ENCODE data around the gene FAM241B. TPM values are rescaled to one million over a fixed set of nuclear protein-coding genes. Genes with fewer than 3 reads are reported as not detected.

The FAM241B gene
- polyA plus RNA-seq, 1 donor (not counting 4 experiments of a cell fraction or from before 2014, with no cell fraction given): 7.9 TPM

DNA sequence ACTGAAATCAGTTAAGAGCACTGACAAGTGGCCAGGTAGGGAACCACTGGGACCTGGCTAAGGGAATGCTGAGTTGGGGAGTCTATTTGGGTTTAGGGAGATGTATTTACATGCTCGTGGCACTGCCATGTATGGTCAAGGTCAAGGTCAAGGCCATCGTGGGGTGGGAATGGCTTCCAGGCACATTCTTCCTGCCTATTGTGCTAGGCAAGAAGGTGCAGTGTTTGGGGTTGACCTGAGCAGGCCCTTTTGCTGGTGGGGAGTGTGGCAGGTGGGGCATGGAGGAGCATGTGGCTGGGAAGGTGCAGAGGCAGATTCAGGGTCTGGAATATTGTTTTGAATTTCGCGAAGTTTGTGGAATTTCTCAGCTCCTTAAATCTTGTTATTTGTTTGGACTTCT lies 17.8 kb downstream of the FAM241B start:
- Histone ChIP-seq H4K20me1 (ENCODE audit: control insufficient read depth, extremely low read depth, insufficient read depth, low read length) (no peaks in the 10 kb centered on the region), H3K9me3 (ENCODE audit: control insufficient read depth, low read depth, low read length) (peaks cover 2% of the 10 kb centered on the region), H3K4me2 (ENCODE audit: control insufficient read depth, extremely low read depth, insufficient read depth, low read depth, low read length) (no peak overlapping the region), H3K9ac (ENCODE audit: control insufficient read depth, extremely low read depth, insufficient read depth, low read length) (no peak overlapping the region), H3K9me1 (ENCODE audit: control insufficient read depth, extremely low read depth, insufficient read depth, low read length) (no peaks in the 10 kb centered on the region), H3K4me1 (ENCODE audit: control insufficient read depth, extremely low read depth, insufficient read depth, low read length) (no peaks in the 10 kb centered on the region), H3K79me2 (ENCODE audit: control insufficient read depth, insufficient read depth, low read length) (no peaks in the 10 kb centered on the region), H3K27ac (ENCODE audit: control insufficient read depth, insufficient read depth, low read length) (no peak overlapping the region), H3K27me3 (ENCODE audit: control insufficient read depth, extremely low read depth, insufficient read depth, low read length) (peaks cover 15% of the 10 kb centered on the region), H3K36me3 (ENCODE audit: control insufficient read depth in 2 of 2, extremely low read depth in 1 of 2, insufficient read depth in 2 of 2, low read length in 2 of 2) (no peaks in the 10 kb centered on the region), H3K4me3 (ENCODE audit: control insufficient read depth in 2 of 3, extremely low read depth in 1 of 3, insufficient read depth in 2 of 3, low read depth in 1 of 3, low read length in 3 of 3) (no peak overlapping the region), H2AFZ (ENCODE audit: control insufficient read depth, low read length) (no peak overlapping the region)
- FAIRE-seq (no peak), DNase-seq (ENCODE audit: low read depth, low spot score) (no peak)
- TF ChIP-seq, protein P1, sequence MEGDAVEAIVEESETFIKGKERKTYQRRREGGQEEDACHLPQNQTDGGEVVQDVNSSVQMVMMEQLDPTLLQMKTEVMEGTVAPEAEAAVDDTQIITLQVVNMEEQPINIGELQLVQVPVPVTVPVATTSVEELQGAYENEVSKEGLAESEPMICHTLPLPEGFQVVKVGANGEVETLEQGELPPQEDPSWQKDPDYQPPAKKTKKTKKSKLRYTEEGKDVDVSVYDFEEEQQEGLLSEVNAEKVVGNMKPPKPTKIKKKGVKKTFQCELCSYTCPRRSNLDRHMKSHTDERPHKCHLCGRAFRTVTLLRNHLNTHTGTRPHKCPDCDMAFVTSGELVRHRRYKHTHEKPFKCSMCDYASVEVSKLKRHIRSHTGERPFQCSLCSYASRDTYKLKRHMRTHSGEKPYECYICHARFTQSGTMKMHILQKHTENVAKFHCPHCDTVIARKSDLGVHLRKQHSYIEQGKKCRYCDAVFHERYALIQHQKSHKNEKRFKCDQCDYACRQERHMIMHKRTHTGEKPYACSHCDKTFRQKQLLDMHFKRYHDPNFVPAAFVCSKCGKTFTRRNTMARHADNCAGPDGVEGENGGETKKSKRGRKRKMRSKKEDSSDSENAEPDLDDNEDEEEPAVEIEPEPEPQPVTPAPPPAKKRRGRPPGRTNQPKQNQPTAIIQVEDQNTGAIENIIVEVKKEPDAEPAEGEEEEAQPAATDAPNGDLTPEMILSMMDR (optimal IDR thresholded peaks at IDR 0.05 in 1 of 3, IDR thresholded peaks at IDR 0.05 in 1 of 3, conservative IDR thresholded peaks at IDR 0.05 in 1 of 3; ENCODE audit: extremely low read depth in 1 of 3, insufficient read depth in 2 of 3, low read length in 3 of 3): no peak
- TF ChIP-seq EZH2 (IDR thresholded peaks at IDR 0.05; ENCODE audit: low read length): no peak
- dilution Hi-C loops (cut with MboI; ENCODE audit: extremely low pct_ligation_motif_present, low sequenced_read_pairs): no loop called here

DNA sequence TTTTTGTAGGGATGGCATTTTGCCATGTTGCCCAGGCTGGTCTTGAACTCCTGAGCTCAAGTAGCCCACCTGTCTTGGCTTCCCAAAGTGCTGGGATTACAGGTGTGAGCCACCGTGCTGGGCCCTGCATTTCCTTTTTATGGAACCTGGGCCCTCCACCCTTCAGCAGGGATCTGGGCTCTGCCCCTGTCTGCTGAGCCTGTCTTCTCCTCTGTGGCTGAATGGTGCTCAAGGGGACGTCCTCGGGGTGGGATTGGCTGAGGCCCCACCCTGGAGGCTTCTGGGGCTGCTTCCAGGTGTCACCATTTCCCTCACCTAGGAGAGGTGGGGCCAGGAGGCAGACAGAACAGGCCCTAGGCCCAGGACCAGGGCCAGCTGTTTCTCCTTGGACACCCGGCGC lies 18.4 kb downstream of the FAM241B start:
- no peak overlapping the region for H3K4me2 ChIP-seq (ENCODE audit: control insufficient read depth, extremely low read depth, insufficient read depth, low read depth, low read length)
- dilution Hi-C loops (cut with MboI; ENCODE audit: extremely low pct_ligation_motif_present, low sequenced_read_pairs): no loop called here
- no peaks in the 10 kb centered on the region for H3K9me3 ChIP-seq (ENCODE audit: control insufficient read depth, low read depth, low read length)
- H3K4me1 ChIP-seq (ENCODE audit: control insufficient read depth, extremely low read depth, insufficient read depth, low read length): no peaks in the 10 kb centered on the region
- peaks cover 15% of the 10 kb centered on the region for H3K27me3 ChIP-seq (ENCODE audit: control insufficient read depth, extremely low read depth, insufficient read depth, low read length)
- H3K27ac ChIP-seq (ENCODE audit: control insufficient read depth, insufficient read depth, low read length): no peak overlapping the region
- no peaks in the 10 kb centered on the region for H4K20me1 ChIP-seq (ENCODE audit: control insufficient read depth, extremely low read depth, insufficient read depth, low read length)
- H3K36me3 ChIP-seq (ENCODE audit: control insufficient read depth in 2 of 2, extremely low read depth in 1 of 2, insufficient read depth in 2 of 2, low read length in 2 of 2): no peaks in the 10 kb centered on the region
- DNase-seq (ENCODE audit: low read depth, low spot score) (no peak), FAIRE-seq (no peak)
- TF ChIP-seq EZH2 (IDR thresholded peaks at IDR 0.05; ENCODE audit: low read length): no peak
- TF ChIP-seq, protein P1 (optimal IDR thresholded peaks at IDR 0.05 in 1 of 3, IDR thresholded peaks at IDR 0.05 in 1 of 3, conservative IDR thresholded peaks at IDR 0.05 in 1 of 3; ENCODE audit: extremely low read depth in 1 of 3, insufficient read depth in 2 of 3, low read length in 3 of 3): no peak
- no peaks in the 10 kb centered on the region for H3K79me2 ChIP-seq (ENCODE audit: control insufficient read depth, insufficient read depth, low read length)
- no peak overlapping the region for H3K4me3 ChIP-seq (ENCODE audit: control insufficient read depth in 2 of 3, extremely low read depth in 1 of 3, insufficient read depth in 2 of 3, low read depth in 1 of 3, low read length in 3 of 3)
- H3K9ac ChIP-seq (ENCODE audit: control insufficient read depth, extremely low read depth, insufficient read depth, low read length): no peak overlapping the region
- H2AFZ ChIP-seq (ENCODE audit: control insufficient read depth, low read length): no peak overlapping the region
- H3K9me1 ChIP-seq (ENCODE audit: control insufficient read depth, extremely low read depth, insufficient read depth, low read length): no peaks in the 10 kb centered on the region
